Adrenal gland (tissue), 19 donors: ENCODE measurements around the gene IPO13. TPM values are rescaled to one million over a fixed set of nuclear protein-coding genes. Genes with fewer than 3 reads are reported as not detected.
A peak's percentile ranks its signal among the peaks of the same experiment; 100 is the strongest.

ENCODE experiments used
- DNase-seq, 7 donors: peaks; one replicate each; pipeline ENCODE4 v3.0.0-alpha.2; 2019 to 2020
- H3K27ac ChIP-seq, 5 donors: fragments of 200-600 bp; sonication (generic) in 4 of 5; 1 replicate in 3 of 5; 2 replicates in 2 of 5; pipeline versions ENCODE4 v1.5.1 to v1.8.0; 2016 to 2020; ENCODE audit warnings: mild to moderate bottlenecking in 1 of 5
- H3K27me3 ChIP-seq: fragments of 200-600 bp; 2 replicates; pipeline ENCODE4 v1.8.0; 2021
- H3K36me3 ChIP-seq, 2 donors: fragments of 200-600 bp; replicated peaks in 1 of 2; 1 replicate in 1 of 2; 2 replicates in 1 of 2; pipeline versions ENCODE4 v1.5.1 to v1.8.0; 2018 to 2022
- H3K4me1 ChIP-seq, 2 donors: fragments of 200-600 bp; replicated peaks in 1 of 2; 1 replicate in 1 of 2; 2 replicates in 1 of 2; pipeline versions ENCODE4 v1.5.1 to v1.8.0; 2018 to 2021
- H3K4me3 ChIP-seq, 4 donors: fragments of 200-600 bp; sonication (generic) in 3 of 4; one replicate each; pipeline ENCODE4 v1.5.1; 2016 to 2018
- H3K9me3 ChIP-seq, 3 donors: fragments of 200-600 bp; sonication (generic) in 1 of 3; replicated peaks in 1 of 3; 1 replicate in 2 of 3; 2 replicates in 1 of 3; pipeline versions ENCODE4 v1.5.1 to v1.8.0; 2016 to 2021
- CTCF ChIP-seq, 6 experiments: fragments of 450-650 bp in 4 of 6; fragments of 200-600 bp in 2 of 6; sonication (generic) in 1 of 6; IDR thresholded peaks; 1 replicate in 5 of 6; 2 replicates in 1 of 6; pipeline versions ENCODE4 v1.5.1 to v1.8.0; 2016 to 2021; ENCODE audit warnings: antibody characterized with exemption in 6 of 6, mild to moderate bottlenecking in 2 of 6, moderate library complexity in 1 of 6
- POLR2A ChIP-seq, 2 donors: fragments of 450-650 bp; IDR thresholded peaks; one replicate each; pipeline ENCODE4 v1.6.1; 2017; ENCODE audit warnings: antibody characterized with exemption in 2 of 2, mild to moderate bottlenecking in 2 of 2, moderate library complexity in 1 of 2
- WGBS, 4 donors: extraction: QIAGEN DNeasy Blood & Tissue Kit in 2 of 4; methylation state at CpG; one replicate each; pipeline versions ENCODE4 v1.1.5 to v1.1.7; 2013 to 2017; 5-methylcytosine and 5-hydroxymethylcytosine counted together
- intact Hi-C, 2 donors: fragments of 100-400 bp; cut with DNase I; formaldehyde crosslinking; loops; one replicate each; pipeline versions ENCODE4 v1.14.1 to v1.15.0; 2022 to 2023
- long read RNA-seq, 10 donors: library from polyadenylated mRNA in 3 of 10; unstranded in 2 of 10; stranded (forward) in 1 of 10; transcript quantifications; one replicate each; pipeline ENCODE4 v2.0.0 and lab custom pipeline, GENCODE V29; 2021 to 2026
- polyA plus RNA-seq, 3 donors: library from polyadenylated mRNA; stranded (reverse); fragments of 200-250 nt in 2 of 3; fragments of 350-450 nt in 1 of 3; fragmentation: Illumina TruSeq in 1 of 3; extraction: RNeasy Lipid Tissue Mini Kit (QIAGEN cat#74804) in 1 of 3; gene quantifications; one replicate each; pipeline ENCODE4 v1.2.3, GENCODE V29; 2013 to 2014
- total RNA-seq, 9 donors: library from RNA; depleted of rRNA in 4 of 9; stranded (reverse); fragments of >200 nt in 4 of 9; fragments of 120-200 nt in 1 of 9; fragmentation: NEBNext Ultra II Directional in 1 of 9; extraction: Animal tissue kit (Norgen Biotek cat#: 25700) in 1 of 9; gene quantifications; one replicate each; pipeline versions ENCODE4 v1.1.0 to v1.2.4, GENCODE V29; 2013 to 2023
- donor health status: healthy with polysubstance abuse.
- donor health status: Bipolar disorder and iron deficiency.
- donor health status: DM: yes; HTN: yes; CAD: no.
- donor health status: DM: no; HTN: no; CAD: no.
- donor health status: DM: no; HTN: no; CAD: no.
- donor health status: DM: yes; HTN: yes; CAD: no.

Gene IPO13
- total RNA-seq, result 10 to 100 TPM; 32.2 to 42.1 (median 36.4) TPM
- 10 to 100 TPM; 35.3 to 78.1 (median 54.5) TPM for polyA plus RNA-seq
- long read RNA-seq, donor 1, partial matches to known transcripts, result 13 of 16 reads
- long read RNA-seq, donor 1, other reads (novel, unspliced or antisense), result 0 of 16 reads
- long read RNA-seq, donor 2, partial matches to known transcripts, result 0 of 5 reads
- long read RNA-seq, donor 2, other reads (novel, unspliced or antisense), result 0 of 5 reads
- long read RNA-seq, donor 3, partial matches to known transcripts, result 0 of 6 reads
- long read RNA-seq, donor 3, other reads (novel, unspliced or antisense), result 0 of 6 reads
- long read RNA-seq, donor 4, partial matches to known transcripts, result 6 of 12 reads
- long read RNA-seq, donor 4, other reads (novel, unspliced or antisense), result 1 of 12 reads
- long read RNA-seq, donor 5, transcript IPO13-202 (20 exons, 3,894 nt), result major isoform, 65 of 94 reads
- long read RNA-seq, donor 5, partial matches to known transcripts, result 15 of 94 reads
- long read RNA-seq, donor 5, other reads (novel, unspliced or antisense), result 14 of 94 reads
- long read RNA-seq, donor 6, partial matches to known transcripts, result 4 of 9 reads
- long read RNA-seq, donor 6, other reads (novel, unspliced or antisense), result 2 of 9 reads
- long read RNA-seq, donor 7, partial matches to known transcripts, result 0 of 3 reads
- long read RNA-seq, donor 7, other reads (novel, unspliced or antisense), result 0 of 3 reads
- long read RNA-seq, donor 8, partial matches to known transcripts, result 0 of 4 reads
- long read RNA-seq, donor 8, other reads (novel, unspliced or antisense), result 0 of 4 reads
- long read RNA-seq, donor 9, partial matches to known transcripts, result 0 of 1 reads
- long read RNA-seq, donor 9, other reads (novel, unspliced or antisense), result 0 of 1 reads
- long read RNA-seq, donor 10, transcript IPO13-202 (20 exons, 3,894 nt), result major isoform, 5 of 5 reads
- long read RNA-seq, donor 10, partial matches to known transcripts, result 0 of 5 reads
- long read RNA-seq, donor 10, other reads (novel, unspliced or antisense), result 0 of 5 reads

DNA sequence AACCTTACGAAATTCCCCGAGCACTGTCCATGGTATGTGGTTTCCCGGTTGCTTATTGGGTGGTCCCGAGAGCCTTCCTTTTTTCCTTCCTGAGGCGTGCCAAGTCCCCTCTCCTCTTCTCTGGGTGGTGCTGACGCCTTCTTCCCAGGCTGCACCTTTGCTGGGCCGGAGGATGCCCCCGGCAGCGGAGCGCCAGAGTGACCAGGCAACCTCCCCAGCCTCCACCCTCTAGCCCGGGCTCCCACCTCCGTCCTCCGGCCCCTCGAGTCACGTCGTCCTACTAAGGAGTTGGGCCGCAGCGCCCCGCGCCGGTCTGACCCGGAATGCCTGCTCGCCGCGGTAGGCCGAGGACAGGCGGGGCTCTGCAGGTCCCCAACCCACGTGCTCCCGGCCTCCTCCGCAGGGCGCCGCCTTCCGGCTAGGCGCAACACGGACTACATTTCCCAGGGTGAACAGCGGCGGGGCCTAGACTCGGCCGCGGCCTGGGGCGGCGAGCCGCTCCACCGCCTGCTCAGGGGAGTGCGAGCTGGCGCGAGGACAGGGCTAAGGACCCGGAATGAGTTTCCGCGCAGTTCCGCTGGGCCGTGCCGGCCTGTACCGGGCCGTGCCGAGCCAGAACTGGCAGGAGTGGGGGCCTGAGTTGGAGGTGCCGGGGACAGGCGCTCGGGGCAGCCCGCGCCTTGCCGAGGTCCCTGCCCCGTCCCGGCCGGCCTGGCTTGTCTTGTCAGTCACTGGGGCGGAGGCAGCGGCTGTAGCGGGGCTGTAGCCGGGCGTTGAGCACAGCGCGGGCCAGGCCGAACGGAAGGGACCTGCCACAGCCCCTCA is at the start of gene IPO13:
Gene IPO13 (plus strand): TSS at position 715 of the 825 bp plus-strand sequence. CDS start 651 bp downstream, outside the sequence.
- peak; percentile 76 to 77 for TF ChIP-seq POLR2A (IDR thresholded peaks at IDR 0.05)
- peak; percentile 63 to 90 (median 71) for TF ChIP-seq CTCF (IDR thresholded peaks at IDR 0.05)
- intact Hi-C loops, result no loop called here
- Histone ChIP-seq H3K4me3 (peak within 1 kb of the TSS; percentile 47 to 84 (median 68)), H3K4me1 (peaks cover 23 to 27% of the 10 kb centered on the region in 2 donors), H3K27me3 (no peaks in the 10 kb centered on the region), H3K36me3 (peaks cover 0 to 7% of the 10 kb centered on the region in 2 donors), H3K9me3 (no peaks in the 10 kb centered on the region), H3K27ac (peak within 1 kb of the TSS; percentile 91 to 100 (median 97))
- 0 to 2% (median 1%) methylated on average over 24 to 74 of the region's 74 CpGs for WGBS, 4 donors
- DNase-seq, result peak; percentile 95 to 97 (median 96)

- Histone ChIP-seq H3K4me3 (no peak overlapping the region), H3K27me3 (no peaks in the 10 kb centered on the region), H3K9me3 (no peaks in the 10 kb centered on the region), H3K27ac (no peak overlapping the region), H3K4me1 (no peaks in the 10 kb centered on the region), H3K36me3 (no peaks in the 10 kb centered on the region)
- intact Hi-C loops, result no loop called here
- DNase-seq, result no peak
- 96 to 98% (median 96%) methylated on average over 11 to 12 of the region's 12 CpGs for WGBS, 4 donors
- no peak for TF ChIP-seq CTCF (IDR thresholded peaks at IDR 0.05)
- TF ChIP-seq POLR2A (IDR thresholded peaks at IDR 0.05), result no peak
Observed at GRCh38 chr1:43898981-43899380, 47.8 kb upstream of the IPO13 start.

DNA sequence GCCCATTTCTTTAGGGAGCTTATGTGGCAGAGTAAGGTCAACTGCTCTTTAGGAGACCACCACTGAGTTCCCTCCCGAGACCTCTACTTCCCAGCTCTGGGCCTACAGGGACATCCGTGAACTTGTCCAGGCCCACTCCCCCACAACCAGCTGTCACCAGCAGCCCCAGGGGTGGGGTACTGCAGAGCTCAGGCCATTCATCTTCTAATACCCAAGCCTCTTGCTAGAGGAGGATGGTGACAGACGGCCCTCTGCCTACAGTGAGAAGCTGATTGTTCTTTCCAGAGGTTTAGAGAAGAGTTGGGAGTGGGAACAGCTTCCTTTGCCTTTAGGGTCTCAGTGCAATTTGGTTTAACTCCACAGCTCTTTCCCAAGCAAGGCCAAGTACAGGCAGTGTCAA is 46.4 kb upstream of the IPO13 start:
- no peak overlapping the region for H3K27ac ChIP-seq
- H3K4me1 ChIP-seq, result no peaks in the 10 kb centered on the region
- TF ChIP-seq CTCF (IDR thresholded peaks at IDR 0.05) (no peak), POLR2A (IDR thresholded peaks at IDR 0.05) (no peak)
- no peak for DNase-seq
- WGBS, 4 donors, result 92 to 100% (median 94%) methylated on average over 3 of the region's 3 CpGs
- H3K9me3 ChIP-seq, result no peaks in the 10 kb centered on the region
- H3K36me3 ChIP-seq, result no peaks in the 10 kb centered on the region
- no peak overlapping the region for H3K4me3 ChIP-seq
- intact Hi-C loops, result no loop called here
- H3K27me3 ChIP-seq, result no peaks in the 10 kb centered on the region
